Thoracic aorta (tissue), 2 donors: ENCODE measurements around the gene TEX13A. TPM values are rescaled to one million over a fixed set of nuclear protein-coding genes. Genes with fewer than 3 reads are reported as not detected.

Experiments
- ATAC-seq: fragments of 150-250 bp; one replicate; pipeline ENCODE4 v1.8.0; 2017; ENCODE audit warnings: low read depth; ENCODE audit not compliant: insufficient number of reproducible peaks, low FRiP score
- DNase-seq: peaks from one replicate; pipeline ENCODE4 v3.0.0-alpha.2; 2020; ENCODE audit warnings: low spot score
- H3K27ac ChIP-seq, 2 donors: fragments of 200-600 bp; sonication (generic); 1 replicate in 1 of 2; 2 replicates in 1 of 2; pipeline ENCODE4 v1.5.1; 2016; ENCODE audit warnings: mild to moderate bottlenecking in 2 of 2, moderate library complexity in 2 of 2
- H3K27me3 ChIP-seq: fragments of 200-600 bp; sonication (generic); replicated peaks from 2 replicates; pipeline ENCODE4 v1.6.0; 2016; ENCODE audit warnings: mild to moderate bottlenecking; ENCODE audit not compliant: insufficient read depth
- H3K36me3 ChIP-seq: fragments of 200-600 bp; sonication (generic); one replicate; pipeline ENCODE4 v1.5.1; 2016
- H3K4me1 ChIP-seq, 2 donors: fragments of 200-600 bp; sonication (generic); 1 replicate in 1 of 2; 2 replicates in 1 of 2; pipeline versions ENCODE4 v1.5.1 to v1.6.0; 2016; ENCODE audit warnings: low read depth in 2 of 2, mild to moderate bottlenecking in 1 of 2; ENCODE audit not compliant: control insufficient read depth in 1 of 2
- H3K4me3 ChIP-seq: fragments of 200-600 bp; sonication (generic); 2 replicates; pipeline ENCODE4 v1.5.1; 2016; ENCODE audit warnings: mild to moderate bottlenecking
- H3K9me3 ChIP-seq: fragments of 200-600 bp; sonication (generic); 2 replicates; pipeline ENCODE4 v1.5.1; 2016
- CTCF ChIP-seq: fragments of 200-600 bp; sonication (generic); IDR thresholded peaks from one replicate; pipeline ENCODE4 v1.5.1; 2019; ENCODE audit warnings: antibody characterized with exemption
- total RNA-seq, 2 donors: library from RNA; depleted of rRNA; stranded (reverse); fragments of >200 nt; gene quantifications; one replicate each; pipeline versions ENCODE4 v1.1.0 to v1.2.3, GENCODE V29; 2016

Gene TEX13A
- total RNA-seq, 2 donors from 2014 or later = not detected

- Histone ChIP-seq H3K4me1 (no peaks in the 10 kb centered on the region), H3K27ac (no peak overlapping the region), H3K27me3 (no peaks in the 10 kb centered on the region), H3K9me3 (no peaks in the 10 kb centered on the region), H3K4me3 (no peak overlapping the region), H3K36me3 (no peaks in the 10 kb centered on the region)
- ATAC-seq = no peak
- no peak for TF ChIP-seq CTCF
- DNase-seq = no peak
Measured at GRCh38 chrX:105179644-105180043, 40.9 kb downstream of the TEX13A start.

- ATAC-seq (no peak), DNase-seq (no peak)
- H3K9me3 ChIP-seq = no peaks in the 10 kb centered on the region
- no peaks in the 10 kb centered on the region for H3K4me1 ChIP-seq
- no peak for TF ChIP-seq CTCF
- H3K27me3 ChIP-seq = no peaks in the 10 kb centered on the region
- no peak overlapping the region for H3K27ac ChIP-seq
- no peak overlapping the region for H3K4me3 ChIP-seq
- no peaks in the 10 kb centered on the region for H3K36me3 ChIP-seq
Measured at GRCh38 chrX:105173071-105173470, 47.4 kb downstream of the TEX13A start.
